ENCODE measurements around the gene DNAH1.
A peak's percentile ranks its signal among the peaks of the same experiment; 100 is the strongest.

The DNAH1 gene

DNA sequence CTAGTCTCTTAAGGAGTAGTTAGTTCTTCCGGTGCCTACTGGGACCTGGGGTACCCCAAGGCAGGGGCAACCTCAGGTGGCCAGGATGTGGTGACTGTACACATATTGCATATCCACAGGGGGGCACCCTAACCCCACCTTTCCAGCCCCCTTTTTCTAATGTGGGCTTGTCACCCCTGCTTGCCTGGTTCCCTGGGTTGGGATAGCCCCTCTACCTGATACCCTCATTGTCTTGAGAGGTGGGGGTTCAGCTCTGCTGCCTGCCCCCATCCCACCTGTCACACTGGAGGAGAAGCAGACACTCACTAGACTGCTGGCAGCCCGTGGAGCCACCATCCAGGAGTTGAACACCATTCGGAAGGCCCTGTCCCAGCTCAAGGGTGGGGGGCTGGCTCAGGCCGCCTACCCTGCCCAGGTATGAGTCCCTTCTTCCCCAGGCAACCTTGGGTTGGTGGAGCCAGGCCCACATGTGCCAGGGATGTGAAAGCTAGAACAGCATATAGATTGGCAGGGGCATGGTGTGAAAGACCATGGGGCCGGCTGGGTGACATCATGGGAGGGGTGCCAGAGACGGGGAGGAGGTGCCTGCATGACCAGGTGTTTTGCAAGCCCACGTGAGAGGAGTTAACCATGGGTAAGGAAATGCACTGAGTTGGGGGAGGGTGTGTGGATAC, 24.5 kb upstream of the DNAH1 start:
- peak; percentile 72 for DNase-seq

DNA sequence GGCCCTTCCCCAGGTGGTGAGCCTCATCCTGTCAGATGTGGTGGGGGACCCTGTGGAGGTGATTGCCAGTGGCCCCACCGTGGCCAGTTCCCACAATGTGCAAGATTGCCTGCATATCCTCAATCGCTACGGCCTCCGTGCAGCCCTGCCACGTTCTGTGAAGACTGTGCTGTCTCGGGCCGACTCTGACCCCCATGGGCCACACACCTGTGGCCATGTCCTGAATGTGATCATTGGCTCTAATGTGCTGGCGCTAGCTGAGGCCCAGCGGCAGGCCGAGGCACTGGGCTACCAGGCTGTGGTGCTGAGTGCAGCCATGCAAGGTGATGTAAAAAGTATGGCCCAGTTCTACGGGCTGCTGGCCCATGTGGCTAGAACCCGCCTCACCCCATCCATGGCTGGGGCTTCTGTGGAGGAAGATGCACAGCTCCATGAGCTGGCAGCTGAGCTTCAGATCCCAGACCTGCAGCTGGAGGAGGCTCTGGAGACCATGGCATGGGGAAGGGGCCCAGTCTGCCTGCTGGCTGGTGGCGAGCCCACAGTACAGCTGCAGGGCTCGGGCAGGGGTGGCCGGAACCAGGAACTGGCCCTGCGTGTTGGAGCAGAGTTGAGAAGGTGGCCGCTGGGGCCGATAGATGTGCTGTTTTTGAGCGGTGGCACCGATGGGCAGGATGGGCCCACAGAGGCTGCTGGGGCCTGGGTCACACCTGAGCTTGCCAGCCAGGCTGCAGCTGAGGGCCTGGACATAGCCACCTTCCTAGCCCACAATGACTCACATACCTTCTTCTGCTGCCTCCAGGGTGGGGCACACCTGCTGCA, 23.7 kb upstream of the DNAH1 start:
- DNase-seq: no peak

DNA sequence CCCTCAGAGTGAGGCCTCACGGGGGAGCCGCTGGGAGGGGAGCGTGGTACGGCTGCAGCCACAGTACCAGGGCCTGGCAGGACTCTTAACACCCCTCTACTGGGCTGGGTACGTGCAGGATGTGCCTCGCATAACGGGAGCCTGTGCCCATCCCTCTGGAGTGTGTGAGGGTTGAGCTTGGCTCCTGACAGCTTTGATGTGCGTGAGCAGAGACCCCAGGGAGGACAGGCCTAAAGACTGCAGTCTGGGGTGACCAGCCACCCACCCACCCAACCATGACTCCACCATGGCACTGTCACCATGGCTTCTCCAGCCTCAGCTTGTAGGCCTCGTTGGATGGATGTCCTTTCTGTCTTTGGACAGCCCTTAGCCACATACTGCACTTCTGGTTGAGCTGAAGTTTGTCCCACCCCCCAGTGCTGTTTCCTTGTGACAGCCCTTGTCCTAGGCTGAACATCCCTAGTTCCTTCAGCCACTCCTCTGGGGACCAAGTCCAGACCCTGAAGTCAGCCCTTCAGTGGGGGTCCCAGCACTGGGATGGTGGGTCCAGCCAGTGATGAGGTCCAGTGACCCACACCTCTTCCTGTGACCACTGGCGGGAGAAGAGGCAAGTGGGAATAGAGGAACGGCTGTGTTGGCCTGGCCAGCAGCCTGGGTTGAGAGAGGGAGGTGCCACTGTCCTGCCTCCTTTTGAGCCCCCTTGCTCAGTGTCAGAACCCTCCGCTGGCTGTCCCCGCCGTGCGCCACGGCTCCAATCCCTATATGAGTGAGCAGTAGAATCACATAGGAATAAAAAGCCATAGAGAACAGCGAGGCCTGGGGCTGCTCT, 22.4 kb upstream of the DNAH1 start:
- DNase-seq: no peak

DNA sequence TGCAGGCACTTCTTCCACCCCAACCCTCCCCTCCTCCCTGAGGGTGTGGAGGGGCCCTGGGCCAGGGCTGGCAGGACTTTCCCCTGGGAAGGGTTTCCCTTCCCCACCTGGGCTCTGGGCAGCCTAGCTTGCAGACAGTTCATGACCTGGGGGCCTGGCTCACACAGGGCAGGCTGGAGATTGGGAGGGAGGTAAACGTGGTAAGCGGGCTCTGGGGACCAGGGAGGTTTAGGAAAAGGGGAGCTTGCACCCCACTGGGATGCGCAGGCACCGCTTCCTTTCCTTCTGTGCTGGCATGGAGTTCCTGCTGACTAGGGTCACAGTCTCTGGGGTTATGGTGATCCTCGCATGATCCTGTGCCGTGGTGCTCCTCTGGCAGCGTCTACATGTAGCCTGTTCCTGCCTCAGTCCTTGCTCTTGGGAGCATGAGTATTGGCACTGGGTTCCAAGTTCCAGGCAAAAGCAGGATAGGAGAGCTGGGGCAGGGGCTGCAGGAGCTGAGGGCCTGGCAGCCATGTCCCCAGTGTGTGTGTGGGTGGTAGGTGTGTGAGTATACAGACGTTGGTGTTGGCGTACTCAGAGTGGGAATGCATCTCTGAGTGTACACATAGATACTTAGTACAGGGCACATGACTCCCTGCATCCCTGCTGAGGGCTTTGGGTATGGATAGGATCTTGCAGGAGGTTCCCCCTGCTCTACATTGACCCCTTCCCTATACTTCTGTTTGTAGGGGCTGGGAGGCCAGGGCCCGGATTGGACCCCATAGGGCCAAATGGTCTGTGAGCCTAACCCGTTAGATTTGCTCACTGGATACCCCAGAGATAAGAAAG, 21.6 kb upstream of the DNAH1 start:
- no peak for DNase-seq

DNA sequence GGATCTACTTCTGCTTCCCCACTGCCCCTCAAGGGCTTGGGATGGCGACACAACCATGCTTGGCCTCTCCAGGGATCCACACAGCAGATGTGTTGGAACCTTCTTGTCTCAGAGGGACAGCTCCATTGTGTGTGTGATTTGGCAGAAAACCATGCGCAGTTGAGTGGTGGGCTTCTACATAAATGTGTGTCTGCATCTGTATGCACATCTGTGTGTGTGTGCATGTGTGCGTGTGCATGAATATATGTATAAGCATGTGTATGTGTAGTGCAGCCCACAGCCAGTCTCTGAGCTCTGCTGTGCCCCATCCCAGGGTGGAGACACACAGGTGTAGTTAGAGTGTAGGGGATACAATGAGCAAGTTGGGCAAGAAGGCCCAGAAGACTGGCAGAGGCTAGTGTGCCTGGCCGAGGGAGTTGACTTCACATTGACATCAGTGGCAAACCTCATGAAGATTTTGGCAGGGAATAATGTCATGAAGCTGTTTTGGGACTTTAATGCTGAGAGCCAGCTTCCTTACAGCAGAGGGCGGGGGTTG, 20.4 kb upstream of the DNAH1 start:
- DNase-seq: no peak

DNA sequence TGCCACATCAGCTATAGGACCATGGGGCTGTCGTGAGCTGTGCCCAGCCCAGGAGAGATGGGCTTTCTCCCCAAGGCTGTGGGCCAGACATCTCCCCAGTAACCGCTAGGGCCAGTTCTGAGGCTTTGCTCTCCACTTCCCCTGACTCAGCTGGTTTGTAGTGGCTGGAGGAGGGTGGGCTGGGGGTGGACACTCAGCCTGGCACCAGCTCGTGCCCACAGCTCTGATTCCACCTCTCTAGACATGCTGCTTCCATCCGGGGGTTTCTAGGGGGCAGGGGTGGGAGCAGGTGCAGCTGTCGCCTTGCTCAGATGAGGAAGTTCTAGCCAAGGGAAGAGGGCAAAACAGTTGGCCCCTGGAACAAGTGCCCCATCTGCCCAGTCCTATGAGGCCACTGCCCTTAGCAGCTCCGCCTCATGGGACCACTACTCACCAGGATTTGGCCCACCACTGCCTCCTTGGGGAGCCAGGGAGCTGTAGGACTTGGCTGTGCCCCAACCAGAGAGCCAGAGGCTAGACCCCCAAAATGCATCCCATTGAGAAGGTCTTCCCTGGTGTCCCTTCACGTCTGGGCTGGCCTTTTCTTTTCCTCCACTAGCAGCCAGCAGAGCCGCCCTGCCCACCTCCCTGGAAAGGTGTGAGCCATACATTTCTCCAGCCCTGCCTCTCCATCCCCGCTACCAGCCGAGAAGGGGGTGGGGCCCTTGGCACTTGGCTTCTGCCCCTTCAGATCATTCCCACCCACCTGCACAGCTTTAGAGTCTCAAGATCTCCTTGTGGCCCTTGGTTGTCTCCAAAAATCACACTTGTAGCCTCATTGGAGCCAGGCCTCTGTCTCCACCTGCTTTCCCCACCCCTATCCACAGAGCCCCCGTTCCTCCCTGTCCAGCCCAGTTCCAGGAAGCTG, 18.6 kb upstream of the DNAH1 start:
- peak; percentile 70 for DNase-seq

DNA sequence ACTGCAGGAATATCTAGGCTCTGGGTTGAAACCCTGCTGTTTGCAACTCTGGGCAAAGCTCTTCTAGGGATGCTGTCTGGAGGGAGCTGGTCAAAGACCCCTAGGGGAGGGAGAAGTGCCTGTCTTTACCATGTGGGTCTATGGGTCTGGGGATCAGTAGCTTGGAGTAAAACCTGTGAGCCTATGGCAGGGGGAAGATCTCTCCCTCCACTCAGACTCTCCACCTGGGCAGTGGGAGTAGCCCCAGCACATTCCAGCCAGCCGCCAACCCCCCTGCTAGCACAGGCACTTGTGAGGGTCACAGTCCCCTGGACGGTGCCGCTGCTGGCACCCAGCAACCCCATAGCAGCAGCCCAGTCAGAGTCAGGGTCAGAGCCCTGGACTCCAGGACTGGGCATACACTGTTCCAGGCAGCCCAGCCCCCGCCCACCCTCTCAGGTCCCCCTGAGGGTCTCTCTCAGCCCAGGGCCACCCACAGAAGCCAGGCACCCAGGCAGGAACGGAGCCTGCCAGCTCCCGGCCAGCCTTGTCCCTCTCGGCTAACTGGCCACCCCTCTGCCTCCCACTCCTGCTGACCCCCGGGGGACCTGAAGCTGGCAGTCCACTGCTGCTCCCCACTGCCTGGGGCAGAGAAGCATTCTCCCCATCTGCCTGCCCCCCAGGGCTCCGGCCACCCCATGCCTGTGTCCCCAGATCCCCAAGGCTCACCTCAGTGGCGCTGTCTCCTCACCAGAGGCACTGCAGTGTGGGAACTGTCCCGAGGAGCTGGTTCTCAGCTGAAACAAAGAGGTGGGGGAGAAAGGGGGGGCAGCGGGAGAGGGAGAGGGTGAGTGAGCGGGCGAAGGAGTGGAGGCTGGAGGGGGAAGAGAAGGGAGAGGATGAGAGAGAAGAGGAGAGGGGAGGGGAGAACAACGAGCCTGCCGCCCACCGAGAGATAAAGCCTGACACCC, 17.7 kb upstream of the DNAH1 start:
- peak; percentile 48 for DNase-seq

DNA sequence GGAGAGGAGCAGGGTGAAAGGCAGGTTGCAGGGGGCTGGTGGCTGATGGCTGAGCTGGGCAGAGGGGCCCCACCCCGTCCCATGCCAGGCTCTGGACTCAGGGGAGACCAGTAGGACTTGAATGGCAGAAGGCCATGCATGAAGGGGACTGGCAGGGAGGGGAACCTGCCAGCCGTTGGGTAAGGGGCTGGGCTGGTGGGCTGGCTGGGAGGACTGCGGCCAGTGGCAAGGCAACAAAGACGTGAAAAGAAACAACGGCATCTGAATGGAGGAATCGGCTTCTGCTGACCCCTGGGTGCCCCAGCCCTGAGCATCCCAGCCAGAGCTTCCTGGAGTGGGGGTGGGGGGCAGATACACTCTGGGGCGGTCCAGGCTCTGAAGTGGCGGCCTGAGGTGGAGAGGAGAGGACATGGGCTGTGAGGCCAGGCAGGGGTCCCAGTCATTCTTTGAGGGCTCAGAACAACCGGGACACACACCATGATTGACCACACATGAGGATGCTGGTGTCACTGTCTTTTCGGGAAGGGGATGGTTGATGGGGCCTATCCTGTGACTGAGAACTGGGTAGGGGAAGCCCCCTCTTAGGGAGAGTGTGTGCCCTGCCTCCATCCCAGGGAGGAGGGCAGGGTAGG, 16.8 kb upstream of the DNAH1 start:
- DNase-seq: no peak

DNA sequence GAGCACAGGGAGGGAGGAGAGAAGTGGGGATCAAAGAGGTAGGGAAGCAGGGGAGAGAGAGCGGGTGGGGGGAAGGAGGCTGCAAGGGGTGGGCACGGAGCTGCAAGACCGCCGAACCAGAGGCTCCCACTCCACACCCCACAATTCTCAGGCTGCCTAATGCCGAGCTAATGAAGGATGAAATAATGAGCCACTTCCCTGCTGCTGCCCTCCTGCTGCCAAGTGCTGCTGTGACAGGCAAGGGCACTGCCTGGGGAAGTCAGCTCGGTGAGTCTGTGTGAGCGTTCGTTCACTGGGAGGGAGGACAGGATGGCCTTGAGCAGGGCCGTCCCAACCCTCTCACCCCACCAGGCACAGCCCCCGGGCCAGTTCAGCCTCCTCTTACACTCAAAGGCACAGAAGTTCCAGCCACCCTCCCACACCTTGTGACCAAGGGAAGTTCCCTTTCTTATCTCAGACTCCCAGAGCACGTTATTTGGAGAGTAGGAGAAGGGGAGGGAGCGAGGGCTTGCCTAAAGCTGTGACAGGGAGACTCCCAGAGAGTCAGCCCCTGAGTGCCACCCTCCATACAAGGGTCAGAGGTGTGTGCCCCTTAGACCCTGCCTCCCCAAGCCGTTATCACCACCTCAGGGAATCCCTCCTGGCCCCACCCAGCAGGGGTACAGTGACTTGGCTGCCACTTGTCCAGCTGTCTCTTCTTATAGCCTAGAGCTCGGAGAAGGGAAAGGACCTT, 16.1 kb upstream of the DNAH1 start:
- peak; percentile 95 for DNase-seq

DNA sequence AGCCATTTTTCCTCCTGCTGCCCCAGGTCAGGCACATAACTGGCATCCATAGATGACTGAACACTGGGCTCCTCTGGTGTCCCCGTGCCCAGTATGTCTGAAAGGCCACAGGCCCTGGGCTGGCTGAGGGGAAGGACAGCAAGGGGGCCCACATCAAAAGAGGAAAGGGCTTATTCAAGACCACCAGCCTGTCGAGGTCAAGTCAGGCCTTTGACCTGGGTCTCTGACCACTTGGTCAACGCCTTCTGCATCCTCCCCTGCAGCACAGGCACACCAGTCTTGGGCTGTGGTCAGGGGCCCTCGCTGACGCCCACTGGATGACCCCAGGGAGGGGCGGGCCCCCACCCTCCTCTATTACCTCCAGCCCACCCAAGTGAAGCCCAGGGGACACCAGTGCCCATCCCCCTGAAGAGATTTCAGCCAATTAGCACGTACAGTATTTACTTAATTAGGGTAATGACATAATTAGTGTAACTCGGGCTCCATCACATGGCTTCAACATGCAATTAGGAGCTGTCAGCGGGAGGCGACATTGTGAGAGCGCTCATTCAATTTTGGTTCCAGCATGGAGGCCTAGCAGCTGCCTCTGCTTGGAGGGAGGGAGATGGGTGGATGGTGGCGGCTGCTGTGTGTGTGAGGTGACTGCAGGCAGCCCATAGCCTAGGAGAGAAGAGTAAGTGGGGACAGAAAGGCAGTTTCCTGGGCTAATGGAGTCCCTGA, 13.5 kb upstream of the DNAH1 start:
- DNase-seq: no peak

DNA sequence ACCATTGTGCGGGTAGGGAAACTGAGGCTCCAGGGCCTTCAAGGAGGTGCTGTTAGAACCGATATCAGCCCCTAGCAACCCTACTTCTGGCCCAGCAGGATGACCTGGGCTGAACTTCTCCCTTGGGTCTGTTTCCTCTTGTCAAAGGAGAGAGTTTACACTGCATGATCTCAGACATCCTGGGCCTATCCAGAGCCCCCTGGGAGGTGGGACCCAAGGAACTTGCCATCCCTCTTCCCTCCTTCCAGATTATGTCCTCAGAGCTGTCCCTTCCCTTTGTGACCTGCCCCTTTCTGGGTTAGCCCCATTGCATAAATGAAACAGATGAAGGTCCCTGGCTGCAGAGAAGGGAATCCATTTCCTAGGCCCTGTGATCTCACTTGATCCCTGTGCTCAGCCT, 12.3 kb upstream of the DNAH1 start:
- DNase-seq: no peak

DNA sequence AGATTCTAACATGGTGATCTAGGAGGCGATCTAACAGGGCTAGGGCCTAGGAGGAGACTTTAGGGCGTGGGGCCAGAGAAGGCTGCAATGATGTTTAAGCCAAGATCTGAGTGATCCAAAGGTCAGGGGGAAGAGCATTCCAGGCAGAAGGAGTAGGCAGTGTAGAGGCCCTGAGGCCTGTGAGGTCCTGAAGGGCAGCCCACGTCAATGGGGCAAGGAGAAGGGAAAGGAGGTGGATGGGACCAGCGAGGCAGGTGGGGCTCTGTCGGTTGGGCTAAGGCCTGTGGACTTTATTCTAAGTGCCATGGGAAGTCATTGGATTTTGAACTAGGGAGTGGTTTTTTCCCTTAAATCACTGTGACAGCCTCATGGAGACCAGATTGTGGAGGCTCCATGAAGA, 10.2 kb upstream of the DNAH1 start:
- DNase-seq: no peak

DNA sequence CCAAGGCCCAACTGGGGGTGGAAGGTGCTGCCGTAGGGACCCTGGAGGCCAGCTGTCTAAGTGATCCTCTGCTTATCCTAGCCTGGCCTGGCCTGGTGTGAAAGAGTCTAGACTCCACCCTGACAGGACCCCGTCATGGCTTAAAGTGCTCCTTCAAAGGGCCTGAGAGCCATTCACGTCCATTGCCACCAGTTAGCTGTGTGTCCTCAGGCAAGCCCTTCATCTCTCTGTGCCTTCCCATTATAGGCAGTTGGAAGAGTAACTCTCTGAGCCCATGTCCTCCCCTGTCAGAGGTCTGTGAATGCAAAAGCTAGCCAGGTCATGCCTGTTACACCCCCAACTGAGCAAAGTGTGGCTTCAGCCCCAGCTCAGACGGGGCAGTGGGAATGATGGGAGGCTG, 9.1 kb upstream of the DNAH1 start:
- no peak for DNase-seq

DNA sequence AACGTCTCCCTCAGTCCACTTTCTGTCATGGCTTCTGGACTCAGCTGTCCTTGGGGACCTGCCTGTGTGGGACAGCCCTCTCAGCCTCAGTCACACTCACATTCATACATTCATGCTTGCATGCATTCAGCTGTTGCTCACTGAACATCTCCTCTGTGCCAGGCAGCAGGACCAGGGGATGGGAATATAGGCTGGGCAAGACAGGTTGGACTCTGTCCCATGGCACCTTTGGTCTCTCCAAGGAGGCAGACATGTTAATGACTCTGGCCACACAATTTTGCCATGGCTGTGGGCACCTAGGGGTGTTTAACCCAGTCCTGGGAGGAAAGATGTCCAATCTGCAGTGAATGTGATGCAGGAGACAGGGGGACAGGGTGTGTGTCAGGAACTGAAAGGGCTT, 7.8 kb upstream of the DNAH1 start:
- DNase-seq: no peak

DNA sequence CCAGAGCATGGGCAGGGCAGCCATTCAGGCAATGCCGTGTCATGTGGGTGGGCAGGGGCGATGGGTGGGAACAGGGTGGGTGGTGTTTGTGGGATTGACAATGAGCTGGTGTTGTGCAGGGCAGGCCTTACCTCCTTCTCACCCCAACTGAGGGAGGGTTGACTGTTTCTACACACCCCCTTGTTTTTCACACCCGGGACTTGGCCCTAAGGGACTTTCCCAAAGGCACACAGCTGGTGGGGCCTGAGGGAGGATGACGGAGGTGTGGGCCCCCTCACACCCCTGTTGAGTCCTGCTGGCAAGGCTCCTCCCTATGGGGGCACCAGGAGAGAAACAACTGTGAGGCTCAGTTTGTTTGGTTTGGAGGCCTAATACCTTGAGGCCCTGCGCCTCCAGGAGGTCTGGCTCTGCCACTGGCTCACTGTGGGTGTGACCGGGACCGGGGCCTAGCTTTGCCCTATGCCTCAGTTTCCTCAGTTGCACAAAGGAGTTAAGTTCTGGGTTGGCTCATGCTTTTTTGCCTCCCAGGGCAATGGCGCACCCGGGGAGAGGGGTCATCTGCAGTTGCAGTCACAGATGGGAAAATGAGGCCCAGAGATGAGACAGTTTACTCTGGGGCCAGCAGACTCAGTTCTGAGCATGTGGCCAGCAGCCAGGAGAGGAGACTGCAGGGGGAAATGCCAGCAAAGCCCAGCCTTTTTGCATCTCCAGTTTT, 5.1 kb upstream of the DNAH1 start:
- DNase-seq: no peak

DNA sequence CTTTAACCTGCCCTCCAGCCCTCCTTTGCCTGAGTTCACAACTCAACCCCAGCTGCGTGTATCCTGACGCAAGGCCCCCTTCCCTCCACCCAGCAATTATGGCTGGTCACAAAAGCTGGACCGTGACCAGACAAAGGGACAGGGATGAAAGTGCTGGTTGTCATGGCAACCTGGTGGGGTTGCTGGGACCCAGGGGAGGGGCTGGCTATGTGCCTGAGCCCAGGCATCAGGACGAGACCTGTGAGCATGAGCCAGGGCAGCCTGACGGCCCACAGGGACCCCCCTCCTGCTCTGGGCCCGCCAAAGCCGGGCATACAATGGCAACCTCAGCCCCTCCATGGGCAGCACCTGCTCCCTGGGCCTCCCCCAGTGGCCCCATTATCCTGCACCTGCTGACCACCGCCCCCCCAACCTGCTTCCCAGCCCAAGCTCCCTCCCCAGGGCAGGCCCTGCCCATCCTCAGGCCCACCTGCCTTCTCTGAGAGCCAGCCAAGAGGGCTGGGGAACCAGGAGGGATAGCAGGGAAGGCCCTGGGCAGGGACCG, 4.5 kb upstream of the DNAH1 start:
- DNase-seq: no peak

DNA sequence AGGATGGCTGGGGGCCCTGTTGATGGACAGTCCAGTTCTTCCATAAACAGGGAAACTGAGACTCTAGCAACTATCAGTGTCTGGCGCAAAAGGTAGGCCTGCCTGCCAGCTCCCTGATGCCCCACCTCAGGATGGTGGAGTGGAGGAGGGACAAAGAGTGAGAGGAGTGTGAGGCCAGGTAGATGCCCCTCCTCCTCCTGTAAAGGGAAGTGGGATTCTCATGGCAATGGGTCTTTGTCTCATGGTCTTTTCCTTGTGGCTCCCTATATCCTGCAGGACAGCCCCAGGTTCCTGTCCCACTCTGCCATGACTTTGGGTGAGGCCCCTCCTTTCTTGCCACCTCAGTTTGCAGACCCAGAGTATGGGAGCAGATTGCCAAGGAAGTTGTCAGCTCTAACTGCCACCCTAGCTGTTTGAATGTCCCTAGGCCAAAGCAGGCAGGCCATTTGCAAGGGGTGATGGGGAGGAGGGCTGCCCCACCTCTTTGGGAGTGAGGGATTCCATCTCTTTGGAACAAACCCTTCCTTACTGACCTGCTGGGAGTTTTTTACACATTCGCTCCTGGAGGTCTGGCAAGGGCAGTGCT, 2.8 kb upstream of the DNAH1 start:
- no peak for DNase-seq

All from hematopoietic multipotent progenitor cell treated with erythropoietin and hydrocortisone succinate and interleukin-3 and kit ligand, for 4 days (in vitro differentiated cells).